HFF-Myc (cell line): Measurements from ENCODE around the gene EPHA7.
A peak's percentile ranks its signal among the peaks of the same experiment; 100 is the strongest.

Experiments
- DNase-seq: peaks from one replicate; pipeline ENCODE4 v3.0.0-alpha.2; 2011; ENCODE audit warnings: low read depth; ENCODE audit errors: extremely low read depth
- H3K4me3 ChIP-seq: replicated peaks from 2 replicates; pipeline ENCODE4 v1.5.1; 2011; ENCODE audit warnings: low read depth, mild to moderate bottlenecking, control low read depth, low read length
- TF ChIP-seq, protein P1 (sequence below): IDR thresholded peaks from 2 replicates; pipeline ENCODE4 v1.5.1; 2012; ENCODE audit warnings: mild to moderate bottlenecking, low read depth, low read length, control low read depth; ENCODE audit errors: missing control alignments

The EPHA7 gene

DNA sequence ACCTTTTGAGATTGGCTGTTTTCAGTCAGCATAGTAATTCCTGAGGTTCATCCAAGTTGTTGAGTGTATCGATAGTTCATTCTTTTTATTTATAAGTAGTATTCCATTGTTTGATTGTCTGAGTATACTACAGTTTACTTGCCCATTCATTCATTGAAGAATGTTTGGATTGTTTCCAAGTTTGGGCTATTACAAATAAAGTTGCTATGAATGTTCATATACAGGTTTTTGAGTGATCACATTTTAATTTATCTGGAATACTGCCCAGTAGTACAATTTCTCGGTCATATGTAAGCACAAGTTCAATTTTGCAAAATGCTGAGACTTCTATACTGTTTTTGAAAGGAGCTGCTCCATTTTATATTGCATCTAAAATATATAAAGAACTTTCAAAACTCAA lies 14.2 kb upstream of the EPHA7 start:
- TF ChIP-seq, protein P1, sequence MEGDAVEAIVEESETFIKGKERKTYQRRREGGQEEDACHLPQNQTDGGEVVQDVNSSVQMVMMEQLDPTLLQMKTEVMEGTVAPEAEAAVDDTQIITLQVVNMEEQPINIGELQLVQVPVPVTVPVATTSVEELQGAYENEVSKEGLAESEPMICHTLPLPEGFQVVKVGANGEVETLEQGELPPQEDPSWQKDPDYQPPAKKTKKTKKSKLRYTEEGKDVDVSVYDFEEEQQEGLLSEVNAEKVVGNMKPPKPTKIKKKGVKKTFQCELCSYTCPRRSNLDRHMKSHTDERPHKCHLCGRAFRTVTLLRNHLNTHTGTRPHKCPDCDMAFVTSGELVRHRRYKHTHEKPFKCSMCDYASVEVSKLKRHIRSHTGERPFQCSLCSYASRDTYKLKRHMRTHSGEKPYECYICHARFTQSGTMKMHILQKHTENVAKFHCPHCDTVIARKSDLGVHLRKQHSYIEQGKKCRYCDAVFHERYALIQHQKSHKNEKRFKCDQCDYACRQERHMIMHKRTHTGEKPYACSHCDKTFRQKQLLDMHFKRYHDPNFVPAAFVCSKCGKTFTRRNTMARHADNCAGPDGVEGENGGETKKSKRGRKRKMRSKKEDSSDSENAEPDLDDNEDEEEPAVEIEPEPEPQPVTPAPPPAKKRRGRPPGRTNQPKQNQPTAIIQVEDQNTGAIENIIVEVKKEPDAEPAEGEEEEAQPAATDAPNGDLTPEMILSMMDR = no peak
- H3K4me3 ChIP-seq = no peak overlapping the region

GRCh38 chr6:93424303-93425064 lies 5.1 kb upstream of the EPHA7 start:
- TF ChIP-seq, protein P1 = peak; percentile 35
- no peak for DNase-seq
- H3K4me3 ChIP-seq = no peak overlapping the region

More for the DNA sequence above, 14.2 kb upstream of the EPHA7 start:
- DNase-seq = no peak

GRCh38 chr6:93423542-93423941 lies 4.2 kb upstream of the EPHA7 start:
- DNase-seq = no peak
- no peak overlapping the region for H3K4me3 ChIP-seq
- TF ChIP-seq, protein P1 = peak; percentile 37

DNA sequence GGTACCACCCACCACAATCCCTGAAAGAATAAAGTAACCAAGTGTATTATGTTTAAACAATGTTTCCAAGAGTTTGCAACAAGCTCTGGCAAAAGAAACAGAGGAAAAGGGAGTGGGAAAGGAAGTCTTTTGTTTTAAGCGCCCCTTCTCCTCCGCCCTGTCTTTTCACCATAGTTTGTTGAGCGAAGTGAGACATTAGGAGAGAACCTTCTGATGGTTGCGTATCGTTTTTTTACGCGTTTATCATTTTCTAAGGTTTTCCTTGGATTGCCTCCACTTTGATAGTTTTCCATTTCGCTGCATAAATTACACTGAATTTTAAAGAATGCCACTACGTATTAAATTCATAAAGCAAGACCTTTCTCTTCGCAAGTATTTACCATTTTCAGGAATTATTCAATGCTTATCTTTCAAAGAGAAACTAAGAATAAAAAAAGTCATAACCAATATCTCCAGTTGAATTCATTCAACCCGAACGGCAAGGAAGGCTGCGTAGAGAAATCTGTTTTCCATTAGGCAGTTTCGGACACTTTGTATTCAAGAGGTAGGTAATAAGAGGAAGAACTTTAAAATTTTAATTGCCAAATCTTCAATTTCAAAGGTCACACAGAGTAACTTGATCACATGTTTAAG lies 920 bp upstream of the EPHA7 start:
- DNase-seq = no peak
- TF ChIP-seq, protein P1 = no peak
- no peak overlapping the region for H3K4me3 ChIP-seq

GRCh38 chr6:93418408-93419303 lies 703 bp downstream of the EPHA7 start:
- TF ChIP-seq, protein P1 = no peak
- H3K4me3 ChIP-seq = 0 out of 2 replicates have a peak overlapping the region, but pooled peaks have one; percentile 4
- DNase-seq = no peak

DNA sequence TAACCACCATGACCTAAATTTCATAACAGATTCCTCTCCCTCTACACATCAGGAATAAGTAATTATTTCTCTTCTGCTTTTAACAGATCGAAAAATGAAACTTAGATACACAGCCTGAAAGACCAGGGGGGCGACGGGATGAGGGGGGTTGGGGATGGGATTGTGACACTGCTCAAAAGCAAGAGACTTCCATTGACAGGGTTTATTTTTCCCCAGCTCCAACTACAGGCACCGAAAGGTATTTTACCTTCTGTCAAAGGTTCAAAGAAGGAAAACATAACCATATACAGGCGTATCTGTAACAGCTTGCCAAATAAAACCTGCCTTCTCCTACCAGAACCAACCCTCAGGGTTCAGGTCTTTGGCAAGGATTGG lies 1.3 kb downstream of the EPHA7 start:
- H3K4me3 ChIP-seq = no peak overlapping the region
- DNase-seq = no peak
- TF ChIP-seq, protein P1 = no peak
